ENCODE results near the gene TLE5. TPM values are rescaled to one million over a fixed set of nuclear protein-coding genes. Genes with fewer than 3 reads are reported as not detected.
A peak's percentile ranks its signal among the peaks of the same experiment; 100 is the strongest.

TLE5 gene
- total and polyA plus RNA-seq, 10 of the 15 experiments (the other 5 are each of a cell fraction or from before 2014, with no cell fraction given), result 2.5 to 373 (median 154) TPM

GRCh38 chr19:3034406-3034655 is 28.0 kb downstream of the TLE5 start:
- Histone ChIP-seq H3K4me2 (ENCODE audit: control insufficient read depth, insufficient read depth) (peak overlapping the region; percentile 97; the same call in 1 of the 2 replicates), H3K36me3 (ENCODE audit: control insufficient read depth in 2 of 2, insufficient read depth in 2 of 2, low read length in 1 of 2) (no peaks in the 10 kb centered on the region), H3K27ac (ENCODE audit: control insufficient read depth, insufficient read depth) (no peak overlapping the region), H3K4me3 (no peak overlapping the region), H2AFZ (ENCODE audit: control insufficient read depth, low read depth, low read length) (no peak overlapping the region), H4K20me1 (ENCODE audit: control insufficient read depth, insufficient read depth) (no peaks in the 10 kb centered on the region), H3K27me3 (replicated peaks in 1 of 2; ENCODE audit: control insufficient read depth in 2 of 2, insufficient read depth in 2 of 2, low read length in 1 of 2) (peaks cover 4 to 6% of the 10 kb centered on the region in 2 experiments), H3K79me2 (ENCODE audit: control insufficient read depth, insufficient read depth, low read length) (no peaks in the 10 kb centered on the region), H3K9me3 (replicated peaks; ENCODE audit: control insufficient read depth, insufficient read depth, low read length) (no peaks in the 10 kb centered on the region), H3K4me1 (ENCODE audit: control insufficient read depth, insufficient read depth, low read length) (peaks cover 16% of the 10 kb centered on the region), H3K9ac (ENCODE audit: control insufficient read depth, insufficient read depth, low read length) (no peak overlapping the region; the same call in 1 of the 2 replicates)
- ATAC-seq, result no peak
- in situ Hi-C loops (cut with MboI) (no loop called here), intact Hi-C loops (cut with micrococcal nuclease; ENCODE audit: unreplicated experiment) (no loop called here)
- ChIA-PET CTCF (interaction anchor here (2.6 to 3.4 kb wide), 2 partner anchors 27 to 41 kb away, joined by 11 to 17 read pairs; no protein-coding TSS in a partner anchor), RAD21 (ENCODE audit: unreplicated experiment) (no interaction called here), POLR2A (interaction anchor here (2.0 to 2.6 kb wide), 2 partner anchors 27 to 57 kb away, joined by 7 to 13 read pairs; partner anchors contain the start of gene TLE6), SMC1A (ENCODE audit: uncharacterized antibody, unreplicated experiment) (interaction anchor here (1.1 to 2.3 kb wide), 2 partner anchors 30 to 84 kb away, joined by 3 to 12 read pairs; no protein-coding TSS in a partner anchor)
- no TSS peak for BruUV-seq (replicated peaks)
- no peak for TF ChIP-seq NKRF (conservative IDR thresholded peaks at IDR 0.05)
- TF ChIP-seq RCOR1 (conservative IDR thresholded peaks at IDR 0.05; ENCODE audit: low read depth, low read length), result no peak
- TF ChIP-seq RB1 (IDR thresholded peaks at IDR 0.05; ENCODE audit: borderline replicate concordance), result no peak
- TF ChIP-seq MEF2A (IDR thresholded peaks at IDR 0.05; ENCODE audit: insufficient read depth, low read depth, low read length), result no peak
- TF ChIP-seq NFXL1 (IDR thresholded peaks at IDR 0.05; ENCODE audit: borderline replicate concordance), result no peak
- TF ChIP-seq CBX5 (IDR thresholded peaks at IDR 0.05; ENCODE audit: low read depth), result no peak
- TF ChIP-seq MLLT1 (IDR thresholded peaks at IDR 0.05), result no peak
- TF ChIP-seq NFYB (IDR thresholded peaks at IDR 0.05; ENCODE audit: insufficient read depth, low read depth, low read length), result no peak
- TF ChIP-seq PKNOX1 (IDR thresholded peaks at IDR 0.05), result no peak
- no peak for TF ChIP-seq CTCF (IDR thresholded peaks at IDR 0.05 in 2 of 3, conservative IDR thresholded peaks at IDR 0.05 in 1 of 3; ENCODE audit: control insufficient read depth in 2 of 3, extremely low read depth in 1 of 3, insufficient read depth in 1 of 3, low read depth in 3 of 3, low read length in 3 of 3)
- FAIRE-seq, result no peak
- DNase-seq (ENCODE audit: low read depth, low spot score), result no peak

Measured in GM12878 (cell line).